GM21786 (cell line): ENCODE results near the gene MGAT4B.
"Not testable (repeated sequence)": the region's sequence is repeated elsewhere in the genome, so short reads cannot be mapped to it uniquely, and the experiment has no call there.

Experiments
- ATAC-seq: cut with Tn5 transposase; IDR thresholded peaks from one replicate; pipeline ENCODE4 v1.9.1; 2021; ENCODE audit not compliant: unreplicated experiment

MGAT4B gene

DNA sequence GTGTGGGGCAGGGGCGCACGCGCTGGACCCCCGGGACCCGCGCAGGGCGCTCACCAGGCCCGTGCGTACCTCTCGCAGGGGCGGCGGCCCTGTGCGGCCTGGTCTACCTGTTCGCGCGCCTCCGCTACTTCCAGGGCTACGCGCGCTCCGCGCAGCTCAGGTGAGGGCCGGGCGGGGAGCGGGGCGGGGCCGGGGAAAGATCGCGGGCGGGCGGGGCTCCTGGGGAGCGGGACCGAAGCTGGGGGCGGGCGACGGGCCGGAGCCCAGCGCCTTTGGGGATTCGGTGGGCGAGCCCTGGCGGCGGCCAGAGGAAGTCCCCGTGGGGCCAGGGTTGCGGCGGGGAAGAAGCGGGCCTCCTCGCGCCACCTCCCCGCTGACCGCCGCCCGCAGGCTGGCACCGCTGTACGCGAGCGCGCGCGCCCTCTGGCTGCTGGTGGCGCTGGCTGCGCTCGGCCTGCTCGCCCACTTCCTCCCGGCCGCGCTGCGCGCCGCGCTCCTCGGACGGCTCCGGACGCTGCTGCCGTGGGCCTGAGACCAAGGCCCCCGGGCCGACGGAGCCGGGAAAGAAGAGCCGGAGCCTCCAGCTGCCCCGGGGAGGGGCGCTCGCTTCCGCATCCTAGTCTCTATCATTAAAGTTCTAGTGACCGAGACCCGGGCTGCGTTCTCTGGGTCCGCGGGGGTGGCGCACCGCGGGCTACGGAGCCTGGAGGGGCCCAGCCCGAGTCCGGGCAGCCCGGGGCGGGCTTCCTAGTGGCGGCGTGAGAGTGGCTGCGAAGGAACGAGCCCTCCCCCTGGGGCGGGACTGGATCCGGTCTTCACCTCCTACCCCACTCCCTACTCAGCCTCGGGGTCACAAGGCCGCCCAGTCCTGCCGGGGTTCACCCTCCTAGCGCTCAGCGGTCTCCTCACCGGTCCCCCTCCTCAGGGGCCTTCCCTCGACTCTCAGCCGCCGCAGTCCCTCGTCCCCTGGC lies 10.5 kb downstream of the MGAT4B start:
- ATAC-seq: peak; percentile 72

DNA sequence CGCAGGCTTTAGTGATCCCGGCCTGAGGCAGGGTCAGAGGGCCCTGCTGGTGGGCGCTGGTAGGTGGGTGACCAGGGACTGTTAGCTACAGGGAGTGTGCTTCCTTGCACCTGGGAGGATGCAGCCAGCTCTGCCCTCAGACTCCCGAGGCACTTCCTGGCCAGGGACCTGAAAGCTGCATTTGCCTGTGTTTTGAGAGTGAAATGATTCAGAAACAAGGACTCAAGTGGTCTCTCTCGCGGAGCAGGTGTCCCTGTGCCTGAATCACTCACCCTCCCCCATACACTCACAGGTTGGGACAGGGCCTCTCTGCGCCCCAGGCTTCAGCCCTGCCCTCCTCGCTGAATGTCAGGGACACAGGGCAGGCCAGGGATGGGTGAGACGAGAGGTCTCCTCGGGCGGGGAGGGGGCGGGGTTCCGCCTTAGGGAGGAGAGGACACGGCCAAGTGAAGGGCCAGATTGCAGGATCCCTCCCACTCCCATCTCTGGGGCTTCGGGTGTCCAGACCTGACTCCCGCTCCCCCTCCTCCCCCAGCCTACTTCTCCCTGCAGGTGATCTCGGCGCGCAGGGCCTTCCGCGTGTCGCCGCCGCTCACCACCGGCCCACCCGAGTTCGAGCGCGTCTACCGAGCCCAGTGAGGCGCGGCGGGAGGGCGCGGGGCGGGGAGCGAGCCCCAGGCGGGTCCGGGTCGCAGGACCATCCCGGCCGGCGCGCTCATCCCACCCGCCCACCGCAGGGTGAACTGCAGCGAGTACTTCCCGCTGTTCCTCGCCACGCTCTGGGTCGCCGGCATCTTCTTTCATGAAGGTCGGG lies 11.4 kb downstream of the MGAT4B start:
- ATAC-seq: no peak

DNA sequence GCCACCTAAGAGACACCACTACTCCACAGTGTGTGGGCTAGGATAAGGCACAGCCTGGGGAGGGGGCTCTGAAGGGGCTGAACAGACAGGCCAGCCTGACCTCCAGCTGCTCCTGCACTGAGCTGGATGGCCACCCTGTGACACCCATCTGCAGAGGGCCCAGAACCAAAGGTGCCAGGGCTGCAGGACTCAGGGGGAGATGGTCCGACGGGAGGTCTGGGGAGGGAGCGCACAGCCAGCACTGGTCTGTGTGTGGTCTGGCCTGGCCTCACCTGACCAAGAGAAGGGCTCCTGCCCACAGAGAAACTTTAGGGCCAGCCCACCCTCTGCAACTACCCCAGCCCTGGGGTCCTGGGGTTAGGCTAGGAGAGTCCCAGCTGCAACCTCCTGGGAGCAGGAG lies 12.1 kb downstream of the MGAT4B start:
- no peak for ATAC-seq

DNA sequence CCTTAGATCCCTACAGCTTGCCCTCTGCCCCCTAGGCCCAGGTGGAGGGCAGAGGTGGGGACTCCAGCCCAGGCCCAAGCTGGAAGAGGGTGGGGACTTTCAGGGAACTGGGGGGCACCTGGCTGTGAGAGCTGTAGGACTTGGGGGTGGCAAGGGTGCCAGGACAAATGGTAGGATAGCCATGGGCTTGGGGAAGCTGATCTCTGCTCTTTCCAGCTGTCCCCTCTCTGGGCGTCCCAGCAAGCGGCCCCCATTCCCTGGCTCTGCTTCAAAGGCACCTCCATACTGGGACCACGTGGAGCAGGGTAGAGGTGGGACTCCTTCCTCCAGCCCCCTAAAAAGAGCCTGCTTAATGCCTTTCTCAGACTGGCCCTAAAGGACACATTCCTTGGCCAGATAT lies 12.5 kb downstream of the MGAT4B start:
- ATAC-seq: no peak

DNA sequence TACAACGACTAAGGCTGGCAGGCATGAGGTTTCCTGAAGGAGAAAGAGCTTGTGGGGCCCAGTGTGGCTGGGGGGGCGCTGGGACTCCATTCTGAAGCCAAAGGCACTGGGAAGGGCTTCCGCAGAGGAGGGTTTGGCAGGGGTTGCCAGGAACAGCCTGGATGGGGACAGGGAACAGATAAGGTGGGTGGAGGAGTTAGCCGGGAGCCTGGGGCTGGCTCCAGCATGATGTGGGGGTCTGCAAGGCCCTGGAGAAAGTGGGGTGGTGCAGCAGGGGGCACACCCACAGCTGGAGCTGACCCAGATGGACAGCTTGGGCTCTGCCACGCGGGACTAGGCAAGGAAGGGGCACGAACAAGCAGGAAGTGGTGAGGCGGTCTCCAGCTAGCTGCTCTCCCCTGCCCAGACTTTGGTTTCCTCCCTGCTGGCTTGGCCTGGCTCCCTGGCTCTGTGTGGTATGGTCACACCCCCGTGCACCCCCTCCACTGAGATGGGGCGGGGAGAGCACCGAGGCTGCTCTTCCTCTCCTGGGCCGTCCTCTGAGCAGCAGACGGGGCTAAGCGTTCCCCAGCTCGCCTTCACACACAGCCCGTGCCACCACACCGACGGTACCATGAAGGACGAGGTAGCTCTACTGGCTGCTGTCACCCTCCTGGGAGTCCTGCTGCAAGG lies 13.1 kb downstream of the MGAT4B start, which contains the start of gene LTC4S:
Gene LTC4S (plus strand): TSS at position 519 of the 672 bp plus-strand sequence. CDS start 95 bp downstream, at position 614.
- ATAC-seq: peak; percentile 25

DNA sequence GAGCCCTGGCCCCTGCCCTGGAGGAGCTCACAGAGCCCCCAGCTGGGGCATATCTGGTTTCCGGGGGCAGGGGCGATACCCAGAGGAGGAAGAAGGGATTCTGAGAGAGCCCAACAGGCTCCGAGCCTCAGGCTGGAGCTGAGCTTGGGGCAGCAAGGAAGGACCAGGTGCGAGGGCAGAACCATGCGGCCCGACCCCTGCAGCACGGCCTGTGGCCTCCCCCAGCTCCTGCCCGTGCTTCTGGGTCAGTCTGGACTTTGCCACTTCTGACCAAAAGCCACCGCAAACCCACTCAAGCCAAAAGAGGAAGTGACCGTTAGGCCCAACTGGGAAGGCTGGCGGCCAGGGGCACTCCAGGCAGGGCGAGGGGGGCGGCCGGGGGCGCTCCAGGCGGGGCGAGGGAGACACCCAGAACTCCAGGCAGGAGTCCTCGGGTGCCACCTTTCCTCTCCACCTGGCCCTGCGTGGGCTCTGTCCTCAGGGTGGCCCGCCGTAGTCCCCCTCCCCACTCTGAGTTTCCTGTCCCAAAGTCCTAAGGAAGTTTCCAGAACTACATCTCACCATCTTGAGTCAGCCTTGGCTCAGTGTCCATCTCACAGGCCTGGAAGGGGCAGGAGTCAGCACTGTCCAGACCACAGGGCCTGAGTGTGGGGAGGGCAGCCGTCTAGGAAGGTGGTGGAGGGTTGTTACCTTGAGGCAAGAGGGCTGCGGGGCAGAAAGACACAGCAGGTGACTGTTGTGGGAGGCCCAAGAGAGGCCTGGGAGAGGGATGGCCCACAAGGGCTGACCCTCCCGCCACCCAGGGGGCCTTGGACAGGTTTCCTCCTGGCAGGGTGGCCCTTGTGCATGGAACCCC lies 13.8 kb downstream of the MGAT4B start:
- no peak for ATAC-seq

DNA sequence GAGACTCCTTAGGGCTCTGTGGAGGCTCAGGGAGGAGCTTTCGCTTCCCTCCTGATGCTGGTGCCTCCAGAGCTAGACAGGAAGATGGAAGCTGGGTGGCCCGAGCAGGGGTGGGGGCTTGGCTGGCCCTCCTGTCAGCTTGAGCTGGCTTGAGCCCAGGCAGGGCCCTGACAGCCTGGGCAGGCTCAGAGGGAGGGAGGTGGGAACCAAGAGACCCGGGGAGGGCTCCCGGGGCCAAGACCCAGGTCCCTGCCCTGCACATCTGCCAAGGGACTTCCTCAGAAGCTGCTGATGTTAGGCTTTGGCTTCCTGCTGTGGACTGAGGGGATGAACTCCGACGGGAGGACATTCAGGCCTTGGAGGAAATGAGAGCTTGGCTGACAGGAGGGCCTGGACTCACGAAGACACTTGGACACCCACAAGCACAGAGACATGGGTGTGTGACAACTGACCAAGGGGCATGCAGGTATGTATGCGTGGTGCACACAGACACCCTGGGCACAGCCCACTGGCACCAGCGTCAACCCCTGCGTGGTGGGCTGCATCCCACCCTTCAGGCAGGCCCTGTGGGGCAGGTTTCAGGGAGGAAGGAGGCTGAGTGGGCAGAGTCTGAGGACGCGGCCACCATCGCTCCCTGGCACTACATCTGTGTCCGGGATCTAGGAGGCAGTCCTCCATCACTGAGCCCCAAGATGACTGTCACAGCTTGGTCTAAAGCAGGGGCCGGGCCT lies 14.6 kb downstream of the MGAT4B start:
- ATAC-seq: no peak

DNA sequence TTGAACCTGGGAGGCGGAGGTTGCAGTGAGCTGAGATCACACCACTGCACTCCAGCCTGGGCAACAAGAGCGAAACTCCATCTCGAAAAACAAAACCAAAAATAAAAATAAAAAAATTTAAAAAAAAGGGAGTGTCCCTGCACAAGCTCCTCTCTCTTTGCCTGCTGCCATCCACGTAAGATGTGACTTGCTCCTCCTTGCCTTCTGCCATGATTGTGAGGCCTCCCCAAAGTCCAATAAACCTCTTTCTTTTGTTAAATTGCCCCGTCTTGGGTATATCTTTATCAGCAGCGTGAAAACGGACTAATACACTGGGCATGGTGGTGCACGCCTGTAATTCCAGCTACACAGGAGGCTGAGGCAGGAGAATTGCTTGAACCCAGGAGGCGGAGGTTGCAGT lies 17.4 kb downstream of the MGAT4B start:
- not testable (repeated sequence) for ATAC-seq

DNA sequence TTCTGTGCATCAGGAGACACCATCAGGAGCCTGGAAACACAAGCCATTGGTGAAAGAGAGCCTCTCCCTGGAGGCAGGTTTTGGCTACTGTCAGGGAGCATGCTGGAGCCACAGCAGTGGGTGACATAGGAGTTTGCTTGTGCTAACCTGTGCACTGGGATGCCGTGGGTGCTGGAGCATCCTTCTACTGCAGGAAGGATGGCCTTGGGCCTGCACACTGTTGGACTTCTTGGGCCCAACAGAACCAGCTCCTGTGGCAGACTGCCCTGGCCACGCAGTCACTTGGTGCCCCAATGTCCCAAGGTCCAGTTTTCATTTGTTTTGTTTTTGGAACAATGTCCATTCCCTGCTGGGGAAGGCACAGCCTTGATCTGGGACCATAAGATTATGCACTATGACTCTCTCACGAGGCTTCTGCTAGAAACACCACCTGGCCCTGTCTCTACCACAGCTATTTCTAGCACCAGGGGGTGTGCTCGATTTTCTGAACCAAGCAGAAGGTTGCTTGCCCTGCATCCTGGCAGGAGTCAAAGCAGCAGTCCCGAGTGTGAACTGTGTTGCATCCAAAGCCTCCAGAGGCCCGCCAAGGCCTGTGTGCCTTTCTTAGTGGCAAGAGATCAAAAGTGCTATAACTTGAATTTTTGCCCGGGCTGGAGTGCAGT lies 18.3 kb downstream of the MGAT4B start:
- ATAC-seq: no peak

DNA sequence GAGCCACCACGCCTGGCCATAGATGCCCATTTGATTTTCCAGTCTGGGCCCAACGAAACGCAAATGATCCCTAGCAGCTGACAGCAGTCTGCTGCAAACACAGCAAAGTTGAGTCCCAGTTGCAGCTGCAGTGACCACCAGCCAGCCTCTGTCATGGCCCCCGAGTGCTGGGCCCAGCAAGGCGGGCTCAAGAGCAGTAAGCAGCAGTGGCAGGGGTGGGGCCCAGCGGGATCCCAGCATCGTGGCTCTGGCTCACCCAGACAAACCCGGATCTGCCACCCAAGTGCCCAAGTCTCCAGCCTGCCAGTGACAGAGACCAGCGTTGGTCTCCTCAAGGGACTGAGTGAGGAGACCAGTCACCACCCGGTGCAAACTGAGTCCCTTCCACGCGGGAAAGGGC lies 19.8 kb downstream of the MGAT4B start:
- no peak for ATAC-seq

DNA sequence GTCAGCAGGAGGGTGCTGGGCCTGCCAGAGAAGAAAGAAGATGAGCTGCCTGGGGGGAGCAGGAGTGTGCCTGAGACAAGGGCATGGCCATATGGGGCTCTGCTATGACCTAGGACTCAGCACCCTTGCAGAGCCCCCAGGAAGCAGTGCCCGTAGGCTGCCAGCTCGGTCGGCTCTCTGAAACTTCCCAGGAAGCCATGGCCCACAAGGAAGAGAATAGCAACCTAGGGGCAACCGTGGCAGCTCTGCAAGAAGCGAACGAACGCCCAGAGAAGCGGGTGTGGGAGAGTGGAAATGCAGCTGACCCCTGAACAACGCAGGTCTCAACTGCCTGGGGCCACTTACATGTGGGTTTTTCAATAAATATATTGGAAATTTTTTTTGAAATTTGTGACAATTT lies 23.5 kb downstream of the MGAT4B start:
- ATAC-seq: no peak

DNA sequence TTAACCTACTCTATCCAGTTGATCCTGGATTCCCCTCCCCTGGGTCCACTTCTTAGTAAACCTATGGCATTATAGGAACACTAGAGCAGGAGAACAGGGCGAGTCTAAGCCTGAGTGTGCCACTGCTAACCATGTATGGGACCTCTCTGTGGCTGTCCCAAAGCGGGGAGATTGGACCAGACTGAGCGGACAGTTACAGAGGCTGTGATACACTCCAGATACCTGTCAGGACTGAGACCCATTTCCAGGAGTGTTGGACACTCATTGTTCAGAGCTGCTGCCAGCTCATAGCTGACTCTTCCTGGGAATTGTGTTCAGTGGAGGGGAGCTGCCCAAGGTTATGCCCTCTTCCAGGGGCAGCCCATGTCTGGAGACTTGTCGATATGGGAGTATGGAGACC lies 24.8 kb downstream of the MGAT4B start:
- ATAC-seq: no peak

DNA sequence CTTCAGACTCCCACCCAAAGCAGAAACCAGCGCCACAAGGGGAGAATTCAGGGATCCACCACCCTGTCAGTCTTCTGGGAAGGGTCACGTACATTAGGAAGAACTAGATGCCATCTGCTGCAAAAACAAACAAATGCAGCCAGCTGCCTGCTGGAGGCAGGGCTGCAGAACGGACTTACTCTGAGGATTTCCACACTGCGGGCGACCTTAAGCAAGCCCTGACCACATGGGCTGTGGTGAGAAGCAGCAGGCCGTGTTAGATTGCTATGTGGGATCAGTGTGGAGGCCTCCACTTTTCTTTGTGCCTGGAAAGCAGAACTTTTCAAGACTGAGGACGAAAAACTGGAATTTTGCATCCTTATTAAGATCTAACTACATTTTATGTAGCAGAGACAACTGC lies 26.3 kb downstream of the MGAT4B start:
- no peak for ATAC-seq

DNA sequence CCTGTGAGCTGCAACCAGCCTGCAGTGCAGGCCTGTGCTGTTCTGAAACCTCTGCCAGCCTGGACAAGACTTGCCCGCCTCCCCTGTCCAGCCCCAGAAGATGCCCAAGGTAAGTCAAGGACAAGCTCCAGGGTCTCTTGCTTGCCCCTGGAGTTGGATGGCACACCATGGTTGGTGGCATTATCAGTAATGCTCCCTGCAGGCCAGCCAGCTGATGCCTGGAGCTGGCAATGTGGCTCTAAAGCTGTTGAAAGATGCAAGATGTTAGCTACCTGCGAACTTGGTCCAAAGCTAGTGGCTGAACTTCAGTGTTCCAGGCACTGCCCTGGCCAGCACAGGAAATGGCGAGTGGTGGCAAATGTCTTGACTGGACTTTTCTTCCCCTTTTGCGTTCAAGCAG lies 26.8 kb downstream of the MGAT4B start:
- no peak for ATAC-seq

DNA sequence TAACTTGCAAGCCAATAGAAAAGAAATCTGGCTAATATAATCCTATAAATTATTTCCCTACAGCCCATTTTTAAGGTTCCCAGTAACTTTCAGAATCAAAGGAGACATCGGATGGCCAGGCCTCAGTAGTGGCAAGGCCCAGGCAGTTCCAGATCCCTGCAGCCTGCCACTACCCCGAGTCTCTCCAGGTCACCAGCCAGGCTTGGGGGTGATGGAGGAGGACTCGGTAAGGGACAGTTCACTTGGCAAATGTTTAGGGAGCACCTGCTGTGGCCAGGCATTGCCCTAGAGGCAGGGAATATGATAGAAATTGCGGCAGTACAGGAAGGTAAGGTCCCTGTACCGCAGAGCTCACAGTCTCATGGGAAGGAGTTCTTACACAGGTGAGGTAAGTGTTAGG lies 28.1 kb downstream of the MGAT4B start:
- ATAC-seq: no peak

DNA sequence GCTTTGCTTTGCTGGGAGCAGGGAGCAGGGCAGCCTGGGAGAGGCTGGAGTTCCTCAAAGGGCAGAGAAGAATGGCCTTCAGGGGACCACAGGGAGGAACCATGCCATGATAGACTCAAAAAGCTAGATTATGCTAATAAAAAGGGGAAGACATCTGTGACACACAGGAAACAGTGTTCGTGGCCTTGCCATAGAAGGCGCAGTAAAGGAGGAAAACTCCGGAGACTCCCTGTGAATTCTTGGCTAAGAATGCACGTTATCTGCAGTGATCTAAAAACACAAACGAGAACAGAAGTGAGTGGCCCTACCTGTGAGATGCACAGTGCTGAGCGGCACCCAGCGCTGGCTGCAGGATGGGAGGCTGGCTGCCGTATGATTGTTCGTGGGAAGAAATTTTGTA lies 28.8 kb downstream of the MGAT4B start:
- ATAC-seq: no peak

DNA sequence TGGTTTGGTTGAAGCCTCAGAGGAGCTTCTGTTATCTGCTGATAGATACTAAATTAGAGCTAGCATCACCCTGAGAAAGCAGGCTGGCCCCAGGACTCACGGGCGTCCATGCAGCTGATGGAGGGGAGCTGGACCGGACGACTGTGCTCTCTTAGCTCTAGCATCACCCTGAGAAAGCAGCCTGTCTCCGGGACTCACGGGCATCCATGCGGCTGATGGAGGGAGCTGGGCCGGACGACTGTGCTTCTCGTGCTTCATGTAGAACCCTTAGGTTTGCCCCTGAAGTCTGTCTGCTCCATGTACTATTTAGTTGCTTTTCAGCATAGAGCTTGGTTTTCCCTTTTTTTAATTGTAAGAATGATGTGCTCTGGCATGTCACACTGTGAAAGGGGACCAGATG lies 29.2 kb downstream of the MGAT4B start:
- no peak for ATAC-seq

DNA sequence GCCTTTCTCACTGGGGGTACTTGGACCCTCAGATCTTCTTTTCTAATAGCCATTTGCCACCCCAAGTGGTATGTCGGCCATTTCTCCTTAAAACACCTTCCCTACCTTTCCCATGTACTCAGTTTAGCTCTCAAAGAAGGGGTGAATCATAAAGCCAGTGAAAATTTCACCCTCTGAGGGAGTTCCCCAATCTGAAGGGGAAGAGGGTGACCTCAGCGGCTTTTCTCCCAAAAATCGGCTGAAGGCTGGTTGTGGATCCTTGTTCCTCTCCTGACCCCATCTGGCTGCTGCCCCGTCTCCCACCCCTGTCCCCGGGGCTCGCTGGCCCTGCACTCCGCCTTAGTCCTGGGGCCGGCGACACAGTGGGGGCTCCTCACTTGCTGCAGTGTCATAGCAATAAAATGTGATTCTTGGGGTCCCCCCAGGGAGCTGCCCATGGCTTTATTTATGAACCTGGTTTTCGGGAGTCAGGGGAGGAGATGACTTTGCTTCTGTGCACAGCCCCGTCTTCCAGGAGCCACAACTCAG lies 30.2 kb downstream of the MGAT4B start:
- ATAC-seq: no peak

DNA sequence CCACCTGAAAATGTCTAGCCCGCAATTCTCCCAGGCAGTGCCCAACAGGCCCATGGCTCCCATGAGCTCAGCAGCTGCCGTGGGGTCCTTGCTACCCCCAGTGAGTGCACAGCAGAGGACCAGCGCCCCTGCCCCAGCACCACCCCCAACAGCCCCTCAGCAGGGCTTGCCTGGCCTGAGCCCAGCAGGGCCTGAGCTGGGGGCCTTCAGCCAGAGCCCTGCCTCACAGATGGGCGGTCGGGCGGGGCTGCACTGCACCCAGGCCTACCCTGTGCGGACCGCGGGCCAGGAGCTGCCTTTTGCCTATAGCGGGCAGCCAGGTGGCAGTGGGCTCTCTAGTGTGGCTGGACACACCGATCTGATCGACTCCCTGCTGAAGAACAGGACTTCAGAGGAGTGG lies 32.2 kb downstream of the MGAT4B start:
- no peak for ATAC-seq
